Effector CD4-positive, alpha-beta T cell (primary cell): ENCODE results near the gene WNT8B. TPM values are rescaled to one million over a fixed set of nuclear protein-coding genes. Genes with fewer than 3 reads are reported as not detected.
A peak's percentile ranks its signal among the peaks of the same experiment; 100 is the strongest.

Experiments used
- DNase-seq: peaks from one replicate; pipeline ENCODE4 v3.0.0-alpha.2; 2020
- total RNA-seq: gene quantifications from one replicate; lab custom pipeline; 2026; lab: John Stamatoyannopoulos, UW

WNT8B gene, protein sequence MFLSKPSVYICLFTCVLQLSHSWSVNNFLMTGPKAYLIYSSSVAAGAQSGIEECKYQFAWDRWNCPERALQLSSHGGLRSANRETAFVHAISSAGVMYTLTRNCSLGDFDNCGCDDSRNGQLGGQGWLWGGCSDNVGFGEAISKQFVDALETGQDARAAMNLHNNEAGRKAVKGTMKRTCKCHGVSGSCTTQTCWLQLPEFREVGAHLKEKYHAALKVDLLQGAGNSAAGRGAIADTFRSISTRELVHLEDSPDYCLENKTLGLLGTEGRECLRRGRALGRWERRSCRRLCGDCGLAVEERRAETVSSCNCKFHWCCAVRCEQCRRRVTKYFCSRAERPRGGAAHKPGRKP
- total RNA-seq = not detected

DNA sequence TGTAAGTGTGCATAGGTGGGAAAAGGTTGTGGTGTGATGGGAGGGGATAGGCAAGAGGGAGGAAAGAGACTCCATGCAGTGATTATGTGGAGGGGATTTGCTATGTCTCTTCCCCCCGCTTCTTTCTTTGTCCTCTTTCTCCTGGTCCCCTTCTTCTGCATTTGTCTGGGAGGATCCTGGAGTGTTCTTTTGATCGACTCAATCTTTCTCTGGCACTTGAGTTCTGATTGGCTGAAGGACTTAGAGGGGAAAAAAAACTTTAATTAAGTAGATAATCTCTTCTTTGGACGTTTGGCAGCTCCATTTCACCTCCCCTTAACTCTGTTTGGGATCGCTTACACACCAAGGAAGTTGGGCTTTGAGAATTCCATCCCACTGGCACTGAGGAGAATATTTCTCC, at the start of gene WNT8B:
Gene WNT8B, plus strand, starts transcription at position 301 of the 400 bp plus-strand sequence. CDS start 160 bp downstream, outside the sequence.
- DNase-seq = no peak

DNA sequence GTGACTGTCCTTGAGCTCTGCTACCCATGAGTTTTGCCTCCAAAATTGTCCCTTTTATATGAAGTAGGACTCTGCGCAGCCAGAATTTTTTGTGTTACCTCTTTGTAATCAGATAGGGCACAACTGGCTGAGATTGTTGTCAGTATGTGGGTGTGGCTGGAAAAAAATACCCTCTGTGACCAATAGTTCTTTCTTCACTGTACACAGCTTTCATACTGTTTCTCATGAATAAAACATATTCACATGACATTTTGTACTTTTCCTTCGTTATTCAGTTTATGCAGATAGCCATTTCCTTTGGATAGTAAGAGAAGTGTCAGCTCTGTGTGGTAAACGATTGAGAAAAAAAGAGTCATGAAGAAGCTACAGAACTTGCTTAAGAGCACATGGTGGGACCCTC, 49.6 kb upstream of the WNT8B start:
- DNase-seq = no peak

DNA sequence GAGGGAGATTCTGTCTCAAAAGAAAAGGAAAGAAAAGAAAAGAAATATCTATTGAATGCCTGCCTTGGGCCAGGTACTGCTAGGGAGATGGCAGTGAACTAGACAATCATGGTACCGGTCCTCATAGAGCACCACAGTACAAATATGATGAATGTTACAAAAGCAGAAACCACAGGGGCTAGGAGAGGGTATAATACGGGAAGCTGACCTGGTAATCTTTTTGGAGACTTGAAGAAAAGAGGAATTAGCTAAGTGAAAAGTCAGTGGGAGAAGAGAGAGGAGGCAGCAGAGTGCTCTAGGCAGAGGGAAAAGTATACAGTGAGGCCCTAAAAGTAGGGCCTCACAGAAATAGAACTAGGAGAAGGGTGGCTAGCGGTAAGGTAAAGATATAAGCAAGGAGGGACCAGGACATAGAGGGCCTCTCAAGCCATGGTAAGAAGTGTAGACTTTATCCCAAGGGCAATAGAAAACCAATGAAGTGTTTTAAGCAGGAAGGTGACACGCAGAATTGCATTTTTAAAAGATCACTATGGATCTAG, 42.8 kb upstream of the WNT8B start:
- DNase-seq = no peak

DNA sequence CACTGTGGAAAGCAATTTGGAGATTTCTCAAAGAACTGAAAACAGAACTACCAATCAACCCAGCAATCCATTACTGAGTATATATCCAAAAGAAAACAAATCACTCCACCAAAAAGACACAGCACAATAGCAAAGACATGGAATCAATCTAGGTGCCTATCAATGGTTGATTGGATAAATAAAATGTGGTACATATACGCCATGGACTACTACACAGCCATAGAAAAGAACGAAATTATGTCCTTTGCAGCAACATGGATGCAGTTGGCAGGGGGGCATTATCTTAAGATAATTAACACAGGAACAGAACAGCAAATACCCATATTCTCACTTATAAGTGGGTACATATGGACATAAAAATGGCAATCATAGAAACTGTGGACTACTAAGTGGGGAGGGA, 35.4 kb upstream of the WNT8B start:
- no peak for DNase-seq

DNA sequence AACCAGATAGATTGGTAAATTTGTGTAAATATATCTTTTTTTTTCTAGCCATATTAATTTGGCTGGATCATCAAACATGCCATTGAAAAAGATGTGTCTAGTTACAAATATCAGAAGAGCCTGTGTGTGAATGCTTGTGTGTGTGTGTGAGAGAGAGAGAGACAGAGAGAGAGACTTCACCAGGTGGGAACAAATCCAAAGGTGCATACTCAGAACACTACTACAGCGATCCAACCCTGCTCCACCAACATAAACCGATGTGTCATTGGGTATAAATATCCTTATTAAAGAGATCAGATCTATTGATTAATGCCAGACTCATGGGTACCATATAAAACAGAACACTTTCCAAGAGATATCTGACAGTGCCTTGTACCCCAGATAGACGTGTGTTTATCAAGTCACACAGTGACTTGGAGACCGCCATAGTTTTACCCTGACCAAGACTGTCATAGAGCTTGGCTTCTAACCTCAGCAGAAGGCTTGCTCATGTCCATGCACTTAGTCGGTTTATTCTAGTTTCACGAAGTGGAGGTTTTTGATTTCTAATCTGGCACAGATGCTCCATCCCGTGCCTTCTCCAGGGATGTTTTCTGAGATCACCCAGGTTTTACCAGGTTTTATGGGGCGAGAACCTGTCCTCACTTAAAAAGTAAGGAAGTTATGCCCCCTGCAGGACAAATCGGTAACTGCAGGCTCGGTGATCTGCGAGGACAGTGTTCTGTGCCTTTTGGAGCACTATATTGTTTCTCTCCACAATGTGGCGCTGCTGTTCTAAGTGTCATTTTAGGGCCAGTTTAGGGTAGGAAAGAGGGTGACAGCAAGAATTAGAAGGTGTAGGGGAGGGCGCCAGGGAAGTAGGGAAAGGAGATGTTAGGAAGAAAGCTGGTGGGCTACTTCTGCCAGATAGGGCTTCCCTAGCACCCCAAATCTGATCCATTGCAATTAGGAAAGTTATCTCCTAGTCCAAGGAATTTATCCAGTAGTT, 29.3 kb upstream of the WNT8B start:
- DNase-seq = peak; percentile 93

DNA sequence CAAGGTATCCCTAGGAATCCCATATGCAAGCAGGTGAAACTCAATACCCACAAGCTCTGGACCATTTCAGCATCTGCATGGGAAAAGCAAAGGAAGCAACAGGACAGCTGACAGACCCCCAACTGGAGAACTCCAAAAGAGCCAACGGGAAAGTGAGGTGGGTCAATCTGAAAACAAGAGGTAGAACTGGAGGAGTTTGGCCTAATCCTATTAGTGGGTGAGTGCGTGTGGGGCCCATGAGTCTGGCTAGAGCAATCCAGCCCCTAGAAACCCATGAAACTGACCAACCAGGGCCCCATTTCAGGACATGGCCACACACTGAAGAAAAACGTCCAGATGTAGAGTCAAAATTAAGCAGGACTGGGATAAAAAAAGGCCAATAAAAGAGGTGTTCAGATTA, 26.6 kb upstream of the WNT8B start:
- no peak for DNase-seq

DNA sequence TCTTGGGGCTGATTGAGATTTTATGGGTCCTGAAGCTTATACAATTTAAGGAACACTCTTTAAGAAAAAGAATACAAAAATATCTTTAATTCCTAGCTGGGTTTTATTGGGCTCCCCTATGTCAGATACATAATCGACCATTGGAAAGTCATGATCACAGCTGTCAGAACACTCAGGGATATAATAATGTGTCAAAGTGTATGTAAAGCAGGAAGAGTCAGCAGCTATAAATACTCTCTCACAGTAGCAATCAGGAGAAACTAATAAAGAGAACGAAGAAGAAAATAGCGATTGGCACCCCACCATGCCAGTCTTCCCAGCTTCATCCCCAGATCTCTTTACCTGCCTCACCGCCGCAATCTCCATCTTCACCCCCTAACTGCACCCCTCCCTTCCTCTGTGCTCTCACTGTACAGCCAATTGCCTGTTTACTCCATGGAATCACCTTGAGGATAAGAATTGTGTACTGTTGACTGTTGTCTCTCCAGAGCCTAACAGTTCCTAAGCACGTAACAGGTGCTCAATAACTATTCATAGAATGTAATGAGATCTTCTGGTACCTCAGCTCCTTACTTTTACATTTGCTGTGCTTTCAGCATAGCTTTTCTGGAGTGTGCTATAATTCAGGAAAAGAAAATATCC, 24.0 kb upstream of the WNT8B start:
- DNase-seq = no peak

DNA sequence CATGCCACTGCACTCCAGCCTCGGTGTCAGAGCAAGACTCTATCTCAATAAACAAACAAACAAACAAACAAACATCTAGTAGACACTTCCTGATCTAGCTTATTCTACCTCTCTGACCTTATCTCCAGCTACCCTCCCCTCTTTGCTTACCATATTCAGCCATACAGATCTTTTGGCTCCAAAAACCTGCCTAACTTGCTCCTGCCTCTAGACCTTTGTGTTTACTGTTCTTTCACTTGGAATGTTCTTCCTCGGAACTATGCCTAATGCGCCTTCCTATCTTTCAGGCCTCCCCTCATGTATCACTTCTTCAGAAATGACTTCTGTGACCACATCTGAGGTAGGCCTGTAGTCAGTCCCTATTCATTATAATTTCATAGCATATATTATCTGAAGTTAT, 20.3 kb upstream of the WNT8B start:
- no peak for DNase-seq

DNA sequence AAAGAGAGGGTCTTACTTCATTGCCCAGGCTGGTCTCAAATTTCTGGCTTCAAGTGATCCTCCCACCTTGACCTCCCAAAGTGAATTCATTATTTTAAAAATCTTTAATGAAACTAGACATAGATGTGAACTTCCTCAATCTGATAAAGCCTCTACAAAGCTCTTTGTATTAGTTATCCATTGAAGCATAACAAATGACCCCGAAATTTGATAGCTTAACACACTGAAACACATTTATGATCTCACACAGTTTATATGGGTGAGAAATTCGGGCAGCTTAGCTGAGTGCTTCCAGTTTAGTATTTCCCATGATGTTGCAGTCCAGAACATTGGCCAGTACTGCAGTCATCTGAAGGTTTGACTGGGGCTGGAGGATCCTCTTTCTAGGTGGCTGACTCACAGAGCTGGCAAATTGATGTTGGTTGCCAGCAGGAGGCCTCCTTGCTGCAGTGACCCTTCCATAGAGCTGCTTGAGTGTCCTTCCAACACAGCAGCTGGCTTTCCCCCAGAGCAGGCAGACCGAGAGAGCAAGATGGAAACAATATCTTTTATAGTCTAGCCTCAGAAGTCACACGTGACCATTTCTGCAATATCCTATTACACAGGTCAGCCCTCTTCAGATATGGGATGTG, 16.6 kb upstream of the WNT8B start:
- no peak for DNase-seq

DNA sequence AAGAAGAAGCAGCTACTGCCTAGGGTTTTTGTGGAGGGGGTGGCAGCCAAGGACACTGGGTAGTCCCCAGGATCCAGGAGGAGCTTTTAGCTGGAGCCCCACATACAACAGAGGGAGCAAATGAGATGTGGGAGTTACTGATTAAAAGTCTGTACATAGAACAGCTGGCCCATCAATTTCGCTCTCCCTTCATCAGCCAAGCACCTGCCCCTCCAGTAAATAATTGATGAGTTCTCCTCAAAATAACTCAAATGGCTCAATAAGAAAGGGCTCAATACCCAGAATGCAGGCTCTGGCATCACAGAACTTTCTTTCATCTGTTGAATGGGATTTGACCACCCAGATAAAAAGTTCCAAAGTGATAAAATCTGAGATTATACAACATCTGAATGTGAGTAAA, 15.1 kb upstream of the WNT8B start:
- no peak for DNase-seq

DNA sequence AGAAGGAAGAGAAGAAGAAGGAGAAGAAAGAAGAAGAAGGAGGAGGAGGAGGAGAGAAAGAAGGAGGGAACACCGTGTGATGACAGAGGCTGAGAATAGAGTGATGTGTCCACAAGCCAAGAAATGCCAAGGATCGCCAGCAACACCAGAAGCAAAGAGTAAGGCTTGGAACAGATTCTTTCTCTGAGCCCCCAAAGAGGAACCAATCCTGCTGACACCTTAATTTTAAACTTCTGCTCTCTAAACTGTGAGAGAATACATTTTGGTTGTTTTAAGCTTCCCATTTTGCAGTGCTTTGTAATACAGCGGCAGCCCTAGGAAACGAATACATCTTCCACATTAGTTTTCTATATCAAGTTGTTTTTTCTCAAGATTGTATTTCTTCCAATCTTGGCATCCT, 13.9 kb upstream of the WNT8B start:
- no peak for DNase-seq

DNA sequence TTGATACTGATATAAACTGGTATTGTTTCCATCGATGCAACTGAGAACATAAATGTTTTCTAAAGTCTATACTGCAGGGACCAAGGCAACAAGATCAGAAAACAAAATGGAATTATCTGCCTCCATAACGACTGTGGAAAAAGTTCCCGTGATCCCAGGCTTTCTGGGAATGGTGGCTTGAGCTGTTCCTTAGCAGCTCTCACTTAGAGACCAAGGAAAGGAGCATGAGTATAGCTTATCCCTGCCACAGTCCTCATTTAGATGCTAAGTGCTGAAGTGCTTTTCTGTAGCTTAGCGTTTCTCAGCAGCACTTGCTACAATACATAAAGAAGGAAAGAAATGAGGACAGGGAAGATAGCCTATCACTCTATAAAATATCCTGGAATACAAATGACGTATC, 5.5 kb downstream of the WNT8B start:
- no peak for DNase-seq

DNA sequence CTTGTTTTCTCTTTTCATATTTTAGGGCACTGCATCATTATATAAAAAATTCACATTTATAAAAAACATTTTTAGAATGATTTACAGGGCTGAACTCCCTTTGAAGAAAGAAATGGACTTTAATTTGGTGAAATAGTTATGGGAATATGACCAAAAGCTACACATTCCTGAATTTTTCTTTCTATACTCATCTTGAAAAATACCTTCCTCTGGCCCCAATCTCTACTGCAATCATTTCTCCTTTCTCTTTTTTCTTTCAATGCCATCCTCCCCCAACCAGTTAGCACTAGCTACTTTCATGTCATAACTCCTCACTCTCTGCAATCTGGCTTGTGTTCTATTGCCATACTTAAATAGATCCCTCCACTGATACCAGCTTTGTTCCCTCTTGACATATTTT, 6.2 kb downstream of the WNT8B start:
- no peak for DNase-seq

DNA sequence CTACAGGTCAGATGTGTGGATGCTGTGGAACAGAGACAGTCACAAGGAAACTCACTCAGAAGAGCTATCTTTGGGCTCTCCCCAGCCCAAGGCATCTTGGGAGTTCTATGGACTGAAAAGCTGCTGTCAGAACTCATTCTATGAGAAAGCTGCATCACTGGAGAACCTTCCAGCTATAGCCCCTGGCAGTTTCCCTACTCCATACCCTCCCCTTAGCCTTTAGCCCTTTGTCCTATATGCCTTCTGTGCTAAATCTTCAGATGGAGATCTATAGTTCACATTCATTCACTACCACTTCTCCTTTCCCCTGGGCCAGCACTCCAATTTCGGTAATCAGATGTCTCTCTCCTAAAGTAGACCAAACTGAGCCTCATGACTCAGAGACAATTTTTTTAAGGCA, 6.9 kb downstream of the WNT8B start:
- DNase-seq = no peak

DNA sequence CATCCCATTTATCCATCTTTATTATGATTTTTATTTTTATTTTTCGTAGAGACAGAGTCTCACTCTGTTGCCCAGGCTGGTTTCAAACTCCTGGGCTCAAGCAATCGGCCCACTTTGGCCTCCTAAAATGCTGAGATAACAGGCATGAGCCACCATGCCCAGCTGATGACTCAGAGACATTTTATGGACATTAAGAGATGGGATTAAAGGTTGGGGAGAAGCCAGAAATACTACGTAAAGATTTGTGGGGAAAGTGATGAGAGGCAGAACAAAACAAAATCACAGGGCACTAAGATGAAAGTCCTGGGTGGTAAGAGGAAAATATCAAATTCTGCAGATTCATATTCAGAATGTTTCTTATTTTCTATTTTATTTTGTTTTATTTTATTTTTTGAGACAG, 7.6 kb downstream of the WNT8B start:
- DNase-seq = no peak

DNA sequence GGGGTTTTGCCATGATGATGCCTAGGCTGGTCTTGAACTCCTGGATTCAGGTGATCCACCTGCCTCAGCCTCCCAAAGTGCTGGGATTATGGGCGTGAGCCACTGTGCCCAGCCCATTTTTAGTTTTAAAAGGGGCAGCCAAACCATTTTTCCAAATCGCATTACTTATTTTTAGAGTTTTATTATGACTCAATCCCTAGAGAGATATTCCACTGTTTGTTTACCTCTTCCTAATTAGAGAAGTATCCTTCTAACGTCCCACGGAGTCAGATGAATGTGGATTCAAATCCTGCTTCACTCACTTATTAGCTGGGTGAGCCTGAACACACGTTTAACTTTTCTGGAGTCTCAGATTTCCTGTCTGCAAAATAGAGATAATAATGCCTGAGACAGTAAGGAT, 15.2 kb downstream of the WNT8B start:
- DNase-seq = no peak

DNA sequence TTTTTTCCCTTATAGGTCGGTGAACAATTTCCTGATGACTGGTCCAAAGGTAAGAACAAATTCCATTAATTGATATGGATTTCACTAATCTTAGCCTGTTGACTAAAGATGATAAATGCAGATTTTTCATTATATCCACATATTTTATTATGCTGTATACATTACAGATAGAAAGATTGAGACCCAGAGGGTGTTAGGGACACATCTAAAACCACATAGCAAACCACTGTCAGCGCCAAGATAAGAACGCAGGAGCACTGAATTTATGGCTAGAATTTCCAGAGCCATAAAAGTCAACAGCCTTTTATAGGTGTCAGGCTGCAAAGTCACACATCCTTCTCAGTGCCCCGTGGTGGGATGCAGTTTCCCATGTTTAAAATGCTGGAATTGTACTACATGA, 16.2 kb downstream of the WNT8B start:
- DNase-seq = no peak

DNA sequence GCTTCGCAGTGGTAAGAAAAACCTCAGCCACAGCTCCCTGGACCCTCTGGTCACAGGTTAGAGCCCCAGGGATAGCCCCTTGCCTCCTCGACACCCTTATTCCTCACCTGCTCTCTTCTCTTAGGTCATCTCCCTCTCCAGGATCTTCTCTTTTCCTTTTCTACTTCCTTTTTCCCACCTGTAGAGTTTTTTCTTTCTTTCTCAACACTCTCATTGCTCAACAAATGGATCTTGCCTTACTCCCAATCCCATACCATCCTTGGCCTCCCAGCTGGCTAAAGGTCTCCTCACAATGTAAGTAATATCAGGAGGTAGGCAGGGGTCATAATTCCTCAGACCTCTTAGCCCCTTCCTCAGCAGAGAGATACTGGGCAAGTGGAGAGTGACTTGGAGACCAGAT, 17.2 kb downstream of the WNT8B start:
- DNase-seq = no peak

DNA sequence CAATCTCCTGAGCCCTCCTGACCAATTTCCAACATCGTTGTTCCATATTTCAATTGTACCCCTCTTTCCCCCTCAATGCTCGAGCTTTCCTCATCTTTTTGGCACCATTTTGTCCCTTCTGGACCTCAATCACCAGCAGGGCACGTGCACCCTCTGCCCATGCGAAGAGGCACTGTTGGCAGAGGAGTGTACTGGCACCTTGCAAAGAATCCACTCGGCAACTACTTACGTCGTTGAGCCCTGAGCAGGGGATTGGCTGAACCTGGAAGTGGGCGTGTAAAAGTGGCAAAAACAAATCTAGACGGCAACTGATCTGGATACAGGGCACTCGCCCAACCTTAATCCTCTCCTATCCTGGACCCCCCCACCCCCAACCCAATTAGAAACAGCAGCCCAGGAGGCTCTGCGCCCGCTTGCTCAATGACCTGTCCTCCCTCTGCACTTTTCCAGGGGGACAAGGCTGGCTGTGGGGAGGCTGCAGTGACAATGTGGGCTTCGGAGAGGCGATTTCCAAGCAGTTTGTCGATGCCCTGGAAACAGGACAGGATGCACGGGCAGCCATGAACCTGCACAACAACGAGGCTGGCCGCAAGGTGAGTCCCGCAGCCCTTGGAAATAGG, 18.8 kb downstream of the WNT8B start:
- peak; percentile 86 for DNase-seq

DNA sequence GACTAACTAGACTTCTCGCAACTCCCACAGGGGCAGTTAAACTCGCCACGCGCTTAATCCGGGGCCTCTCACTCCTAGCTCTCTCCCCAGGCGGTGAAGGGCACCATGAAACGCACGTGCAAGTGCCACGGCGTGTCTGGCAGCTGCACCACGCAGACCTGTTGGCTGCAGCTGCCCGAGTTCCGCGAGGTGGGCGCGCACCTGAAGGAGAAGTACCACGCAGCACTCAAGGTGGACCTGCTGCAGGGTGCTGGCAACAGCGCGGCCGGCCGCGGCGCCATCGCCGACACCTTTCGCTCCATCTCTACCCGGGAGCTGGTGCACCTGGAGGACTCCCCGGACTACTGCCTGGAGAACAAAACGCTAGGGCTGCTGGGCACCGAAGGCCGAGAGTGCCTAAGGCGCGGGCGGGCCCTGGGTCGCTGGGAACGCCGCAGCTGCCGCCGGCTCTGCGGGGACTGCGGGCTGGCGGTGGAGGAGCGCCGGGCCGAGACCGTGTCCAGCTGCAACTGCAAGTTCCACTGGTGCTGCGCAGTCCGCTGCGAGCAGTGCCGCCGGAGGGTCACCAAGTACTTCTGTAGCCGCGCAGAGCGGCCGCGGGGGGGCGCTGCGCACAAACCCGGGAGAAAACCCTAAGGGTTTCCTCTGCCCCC, 19.5 kb downstream of the WNT8B start:
- peak; percentile 50 for DNase-seq

DNA sequence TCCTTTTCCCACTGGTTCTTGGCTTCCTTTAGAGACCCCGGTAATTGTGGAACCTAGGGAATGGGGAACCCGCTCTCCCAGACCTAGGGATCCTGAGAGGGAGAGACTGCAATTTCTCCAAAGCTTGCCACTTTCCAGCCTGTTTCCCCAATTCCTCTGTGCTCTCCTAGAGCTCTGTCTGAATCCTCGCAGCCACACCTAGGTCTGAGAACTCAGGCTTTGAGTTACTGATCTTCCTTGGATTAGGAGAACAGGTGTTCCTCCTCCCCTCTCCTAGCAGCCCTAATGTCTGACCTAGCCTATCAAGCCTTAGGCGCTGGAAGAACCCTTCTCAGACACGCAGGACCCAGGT, 20.0 kb downstream of the WNT8B start:
- no peak for DNase-seq
